Measurements from ENCODE around the gene ZNF124. TPM values are rescaled to one million over a fixed set of nuclear protein-coding genes. Genes with fewer than 3 reads are reported as not detected.
"Not testable (repeated sequence)": the region's sequence is repeated elsewhere in the genome, so short reads cannot be mapped to it uniquely, and the experiment has no call there.

Gene ZNF124
- total RNA-seq, 1 donor from 2014 or later, result 93.4 TPM

DNA sequence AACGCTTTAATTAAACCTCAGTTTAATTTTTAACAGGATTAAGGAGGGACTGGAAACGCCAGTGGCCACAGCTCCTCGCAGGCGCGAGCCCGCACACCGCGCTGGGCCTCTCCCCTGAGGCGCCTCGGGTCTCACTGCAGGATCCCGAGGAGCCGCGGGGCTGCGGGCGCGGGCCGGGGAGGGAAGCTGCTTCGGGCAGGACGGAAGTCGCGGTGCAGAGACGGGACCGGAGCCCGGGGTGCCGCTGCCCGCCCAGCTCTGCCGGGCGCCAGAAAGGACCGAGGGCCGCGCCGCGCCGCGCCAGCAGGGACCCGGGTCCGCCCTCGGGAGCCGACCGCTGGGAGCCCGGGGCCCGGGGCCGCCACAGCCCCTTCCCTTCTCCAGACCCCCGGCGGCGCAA is 377 bp downstream of the ZNF124 start:
- not testable (repeated sequence) for DNase-seq

- no peak for DNase-seq
Measured at GRCh38 chr1:247165674-247166073, 6.1 kb downstream of the ZNF124 start.

DNA sequence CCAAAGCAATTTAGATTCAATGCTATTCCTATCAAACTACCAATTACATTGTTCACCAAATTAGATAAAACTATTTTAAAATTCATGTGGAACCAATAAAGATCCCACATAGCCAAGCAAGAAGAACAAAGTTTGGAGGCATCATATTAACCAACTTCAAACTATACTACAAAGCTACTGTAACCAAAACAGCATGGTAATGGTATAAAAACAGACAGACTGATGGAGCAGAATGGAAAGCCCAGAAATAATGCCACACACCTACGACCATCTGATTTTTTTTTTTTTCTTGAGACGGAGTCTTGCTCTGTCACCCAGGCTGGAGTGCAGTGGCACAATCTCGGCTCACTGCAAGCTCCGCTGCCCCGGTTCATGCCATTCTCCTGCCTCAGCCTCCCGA is 7.1 kb downstream of the ZNF124 start:
- DNase-seq, result no peak

- no peak for DNase-seq
Measured at GRCh38 chr1:247156787-247157232, 15.0 kb downstream of the ZNF124 start.

- no peak for DNase-seq
Measured at GRCh38 chr1:247147781-247148180, 24.0 kb downstream of the ZNF124 start.

- not testable (repeated sequence) for DNase-seq
Measured at GRCh38 chr1:247147120-247147519, 24.7 kb downstream of the ZNF124 start.

DNA sequence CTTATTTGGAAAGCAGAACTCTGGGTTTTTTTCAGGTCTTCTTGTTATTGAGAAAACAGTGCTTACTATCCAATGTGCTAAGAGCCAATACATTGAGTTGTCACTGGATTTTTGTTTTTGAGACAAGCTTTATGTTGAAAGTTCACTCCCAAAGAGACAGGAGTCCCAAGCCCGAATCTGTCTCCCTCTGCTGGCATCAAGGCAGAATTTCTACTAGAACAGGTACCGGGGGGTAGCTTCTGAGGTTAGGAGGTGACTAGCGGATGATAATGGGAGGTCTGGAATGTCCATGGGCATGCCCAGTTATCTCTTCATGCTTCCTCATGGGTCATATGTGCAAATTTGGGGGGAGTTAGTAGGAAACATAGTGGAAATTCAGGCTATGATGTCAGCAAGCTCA is 25.1 kb downstream of the ZNF124 start:
- no peak for DNase-seq

DNA sequence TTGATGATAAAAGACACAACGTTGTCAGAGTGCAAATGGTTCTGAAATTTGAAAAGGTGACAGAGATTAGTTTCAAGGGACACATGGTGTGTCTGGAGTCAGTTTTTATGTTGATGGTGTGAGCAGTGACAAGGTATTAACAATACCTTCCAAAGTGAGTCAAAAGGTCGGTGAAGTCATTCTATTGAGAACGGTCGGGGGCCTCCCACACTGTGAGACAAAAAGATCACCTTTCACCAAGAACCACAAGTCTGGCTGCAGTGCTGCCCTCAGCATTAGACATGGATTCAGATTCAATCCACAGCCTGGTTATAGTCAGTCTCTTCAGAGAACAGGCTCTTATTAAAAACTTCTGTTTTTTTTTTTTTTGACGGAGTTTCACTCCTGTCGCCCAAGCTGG is 26.5 kb downstream of the ZNF124 start:
- no peak for DNase-seq

DNA sequence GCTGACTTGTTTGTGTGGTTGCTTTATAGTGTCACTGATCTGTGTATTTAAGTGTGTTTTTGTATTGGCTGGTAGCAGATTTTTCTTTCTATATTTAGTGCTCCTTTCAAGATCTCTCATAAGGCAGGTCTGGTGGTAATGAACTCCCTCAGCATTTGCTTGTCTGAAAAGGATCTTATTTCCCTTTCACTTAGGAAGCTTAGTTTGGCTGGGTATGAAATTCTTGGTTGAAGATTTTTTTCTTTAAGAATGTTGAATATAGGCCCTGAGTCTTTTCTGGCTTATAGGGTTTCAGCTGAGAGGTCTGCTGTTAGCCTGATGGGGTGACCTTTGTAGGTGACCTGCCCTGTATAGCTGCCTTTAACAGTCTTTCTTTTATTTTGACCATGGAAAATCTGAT is 32.3 kb downstream of the ZNF124 start:
- DNase-seq, result not testable (repeated sequence)

- no peak for DNase-seq
Measured at GRCh38 chr1:247131236-247131635, 40.6 kb downstream of the ZNF124 start.

- not testable (repeated sequence) for DNase-seq
Measured at GRCh38 chr1:247127519-247128282, 44.1 kb downstream of the ZNF124 start.

DNA sequence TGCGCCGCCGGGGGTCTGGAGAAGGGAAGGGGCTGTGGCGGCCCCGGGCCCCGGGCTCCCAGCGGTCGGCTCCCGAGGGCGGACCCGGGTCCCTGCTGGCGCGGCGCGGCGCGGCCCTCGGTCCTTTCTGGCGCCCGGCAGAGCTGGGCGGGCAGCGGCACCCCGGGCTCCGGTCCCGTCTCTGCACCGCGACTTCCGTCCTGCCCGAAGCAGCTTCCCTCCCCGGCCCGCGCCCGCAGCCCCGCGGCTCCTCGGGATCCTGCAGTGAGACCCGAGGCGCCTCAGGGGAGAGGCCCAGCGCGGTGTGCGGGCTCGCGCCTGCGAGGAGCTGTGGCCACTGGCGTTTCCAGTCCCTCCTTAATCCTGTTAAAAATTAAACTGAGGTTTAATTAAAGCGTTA is 45.2 kb downstream of the ZNF124 start:
- DNase-seq, result not testable (repeated sequence)

GRCh38 chr1:247126166-247126565 is 45.7 kb downstream of the ZNF124 start:
- DNase-seq, result not testable (repeated sequence)

DNA sequence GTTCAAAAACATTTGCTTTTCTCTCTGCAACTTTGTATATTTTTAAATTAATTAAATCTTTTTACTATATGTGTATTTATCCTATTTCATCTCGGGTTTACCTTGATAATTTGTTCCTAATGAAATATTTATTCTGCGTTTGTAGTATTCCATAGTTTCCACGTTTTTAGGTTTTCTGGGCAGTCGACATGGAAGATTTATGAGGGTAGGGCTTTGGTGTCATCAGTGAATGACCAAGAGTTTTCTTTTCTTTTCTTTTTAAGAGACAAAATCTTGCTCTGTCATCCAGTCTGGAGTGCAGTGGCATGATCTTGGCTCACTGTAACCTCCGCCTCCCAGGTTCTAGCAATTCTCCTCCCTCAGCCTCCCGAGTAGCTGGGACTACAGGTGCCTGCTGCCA is 50.4 kb downstream of the ZNF124 start:
- no peak for DNase-seq

GRCh38 chr1:247120408-247120668 is 51.5 kb downstream of the ZNF124 start:
- not testable (repeated sequence) for DNase-seq

DNA sequence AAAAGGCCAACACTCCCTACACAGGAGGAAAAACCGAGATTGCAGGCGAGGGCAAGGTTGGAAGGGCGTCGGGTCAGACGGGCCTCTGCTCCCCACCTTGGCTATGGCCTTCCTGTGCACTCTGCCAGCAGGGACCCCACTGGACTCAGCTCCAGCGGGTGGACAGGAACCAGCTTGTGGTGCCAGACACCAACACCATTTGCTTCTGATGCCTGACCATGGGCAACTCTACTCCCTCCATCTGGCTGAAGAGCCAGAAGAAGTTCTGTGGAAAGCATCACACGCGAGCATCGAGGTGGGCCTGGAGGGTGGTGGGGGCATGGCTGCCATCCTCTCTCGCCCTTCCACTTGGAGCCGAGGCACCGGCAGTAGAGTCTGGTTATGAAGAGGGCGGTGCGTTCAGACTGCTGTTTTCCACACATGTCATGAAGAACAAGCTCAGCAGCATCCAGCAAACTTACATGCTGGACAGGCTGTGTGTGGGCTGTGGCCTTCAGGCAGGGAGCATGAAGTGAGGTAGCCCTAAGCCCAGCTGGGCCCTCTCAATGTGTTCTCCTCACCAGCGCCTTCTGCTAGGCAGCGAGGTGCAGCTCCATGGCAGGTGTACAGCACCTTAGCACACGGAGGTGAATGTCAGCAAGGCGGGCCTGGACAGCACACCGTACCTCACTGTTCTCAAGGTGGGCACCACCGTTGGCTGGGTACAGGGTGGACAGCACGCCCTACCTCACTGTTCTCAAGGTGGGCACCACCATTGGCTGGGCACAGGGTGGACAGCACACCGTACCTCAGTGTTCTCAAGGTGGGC is 52.0 kb downstream of the ZNF124 start:
- no peak for DNase-seq

DNA sequence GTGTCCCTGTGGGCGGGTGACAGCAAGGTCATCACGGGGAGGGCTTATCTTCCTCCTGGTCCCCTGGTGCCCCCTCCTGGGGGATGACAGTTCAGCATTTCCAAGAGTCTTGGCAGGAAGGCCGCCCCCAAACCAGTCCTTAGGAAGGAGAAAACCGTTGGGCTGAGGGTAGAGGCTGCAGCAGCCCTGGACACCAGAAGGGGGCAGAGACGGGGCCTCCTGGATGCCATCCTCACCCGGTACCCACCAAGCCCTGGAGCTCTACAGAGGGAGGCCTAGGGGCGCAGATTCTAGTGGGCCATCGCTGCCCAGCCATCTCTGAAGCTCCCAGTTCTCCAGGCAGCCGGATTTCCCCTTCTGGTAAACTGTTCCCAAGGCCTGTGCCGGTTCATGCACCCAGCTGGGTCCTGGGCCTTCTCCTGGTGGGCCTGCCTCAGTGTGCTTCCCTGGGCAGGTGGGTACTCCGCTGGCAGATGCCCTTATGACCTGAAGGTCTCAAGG is 52.8 kb downstream of the ZNF124 start:
- peak; percentile 47 for DNase-seq

DNA sequence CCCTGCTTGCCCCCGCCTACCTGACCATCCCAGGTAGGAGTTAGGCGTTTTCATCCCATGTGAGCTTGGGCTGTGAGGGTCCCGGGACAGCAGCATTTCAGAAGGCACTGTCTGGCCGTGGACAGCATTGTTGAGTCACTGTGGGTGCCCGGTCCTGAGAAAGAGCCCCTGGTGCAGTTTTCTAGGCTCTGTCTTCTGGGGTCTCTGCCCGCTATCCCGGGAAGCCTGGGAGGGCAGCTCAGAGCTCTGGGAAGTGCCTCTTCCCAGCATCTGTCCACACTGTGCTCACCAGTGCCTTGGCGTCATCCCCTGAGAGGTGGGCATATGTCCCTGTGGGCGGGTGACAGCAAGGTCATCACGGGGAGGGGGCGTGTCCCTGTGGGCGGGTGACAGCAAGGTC is 56.3 kb downstream of the ZNF124 start:
- DNase-seq, result no peak

GRCh38 chr1:247115141-247115510 is 56.7 kb downstream of the ZNF124 start:
- DNase-seq, result no peak

GRCh38 chr1:247114351-247115140 is 57.3 kb downstream of the ZNF124 start:
- DNase-seq, result no peak

DNA sequence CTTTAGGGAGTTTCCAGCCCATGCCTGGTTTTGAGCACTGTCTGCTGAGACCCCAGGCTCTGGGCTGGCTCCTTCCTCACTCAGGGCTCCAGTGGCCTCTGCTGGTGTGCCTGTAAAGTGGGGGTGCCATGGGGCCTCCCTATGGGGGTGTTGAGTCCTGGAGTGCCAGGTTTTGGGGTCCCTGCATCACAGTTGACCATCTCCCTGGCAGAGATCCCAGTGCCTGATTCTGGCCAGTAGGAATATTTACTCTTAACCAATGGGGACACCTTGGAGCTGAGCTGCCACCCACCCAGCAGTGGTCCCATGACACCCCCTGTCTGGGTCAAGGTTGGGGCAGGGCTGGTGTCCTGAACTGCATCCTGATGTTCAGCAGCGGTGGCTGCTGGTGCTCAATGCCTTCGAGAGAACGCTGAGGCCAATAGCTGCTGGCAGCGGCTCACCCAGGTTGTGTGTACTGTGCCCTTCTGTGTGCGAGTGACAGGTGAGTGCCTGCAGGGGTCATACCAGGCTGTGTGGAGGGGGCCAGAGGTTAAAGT is 58.0 kb downstream of the ZNF124 start:
- no peak for DNase-seq

- peak; percentile 23 for DNase-seq
Measured at GRCh38 chr1:247113094-247113497, 58.7 kb downstream of the ZNF124 start.

GRCh38 chr1:247112479-247112781 is 59.4 kb downstream of the ZNF124 start:
- no peak for DNase-seq

Measured in dermis blood vessel endothelial cell (primary cell).